Endothelial cell of umbilical vein (primary cell): ENCODE results near the gene INTS11. TPM values are rescaled to one million over a fixed set of nuclear protein-coding genes. Genes with fewer than 3 reads are reported as not detected.

Experiments used
- BruUV-seq: library from RNA; stranded (reverse); fragments of 400-500 nt; replicated peaks from 2 replicates; lab custom pipeline; 2021; lab: Mats Ljungman, UMichigan
- CTCF ChIA-PET: fragments of 300-600, 350-600 bp; sonication (Branson Sonifier 250); formaldehyde crosslinking; loops from one replicate; lab custom pipeline; 2021; ENCODE audit warnings: antibody characterized with exemption, inconsistent platforms; lab: Charles Lee
- POLR2A ChIA-PET: fragments of 300-600, 350-600 bp; sonication (Branson Sonifier 250); formaldehyde crosslinking; loops from one replicate; lab custom pipeline; 2021; ENCODE audit warnings: antibody characterized with exemption, inconsistent platforms; lab: Charles Lee
- DNase-seq: peaks from one replicate; pipeline ENCODE4 v3.0.0-alpha.2; 2011; ENCODE audit warnings: low read depth, low spot score
- FAIRE-seq: peaks from 2 replicates; lab custom pipeline; 2011; peaks lifted over from hg19 to GRCh38; lab: Jason Lieb, UNC
- H2AFZ ChIP-seq: 2 replicates; pipeline ENCODE4 v1.6.0; 2012; ENCODE audit warnings: low read depth, low read length, control low read depth, inconsistent platforms
- H3K27ac ChIP-seq: 2 replicates; pipeline ENCODE4 v1.5.1; 2011; ENCODE audit warnings: low read depth, mild to moderate bottlenecking, control low read depth, low read length, moderate library complexity; ENCODE audit not compliant: insufficient read depth
- H3K27me3 ChIP-seq, 2 experiments: 2 replicates each; pipeline versions ENCODE4 v1.6.0 to v1.6.1; 2011; ENCODE audit warnings: low read length in 2 of 2, mixed read lengths in 1 of 2; ENCODE audit not compliant: control insufficient read depth in 2 of 2, insufficient read depth in 2 of 2
- H3K36me3 ChIP-seq, 2 experiments: 2 replicates in 1 of 2; 3 replicates in 1 of 2; pipeline ENCODE4 v1.5.1; 2011; ENCODE audit warnings: low read length in 2 of 2, mild to moderate bottlenecking in 1 of 2, moderate library complexity in 1 of 2; ENCODE audit not compliant: control insufficient read depth in 2 of 2, insufficient read depth in 2 of 2; ENCODE audit errors: extremely low read depth in 1 of 2
- H3K4me1 ChIP-seq: 3 replicates; pipeline ENCODE4 v1.5.1; 2011; ENCODE audit warnings: mild to moderate bottlenecking, low read length; ENCODE audit not compliant: control insufficient read depth, insufficient read depth; ENCODE audit errors: extremely low read depth
- H3K4me2 ChIP-seq: 2 replicates; pipeline ENCODE4 v1.6.1; 2011; ENCODE audit warnings: low read length, control low read depth, mixed read lengths; ENCODE audit not compliant: insufficient read depth
- H3K4me3 ChIP-seq, 3 experiments: fragments of 200-600 bp in 1 of 3; sonication (generic), shearing (Covaris generic) in 1 of 3; replicated peaks in 1 of 3; 2 replicates each; pipeline ENCODE4 v1.5.1; 2011 to 2016; ENCODE audit warnings: control low read depth in 3 of 3, low read length in 3 of 3, mild to moderate bottlenecking in 2 of 3, inconsistent platforms in 1 of 3, low read depth in 1 of 3, moderate library complexity in 1 of 3; ENCODE audit not compliant: insufficient read depth in 1 of 3
- H3K79me2 ChIP-seq: 2 replicates; pipeline ENCODE4 v1.6.0; 2012; ENCODE audit warnings: low read length, inconsistent platforms; ENCODE audit not compliant: control insufficient read depth, insufficient read depth
- H3K9ac ChIP-seq: replicated peaks from 2 replicates; pipeline ENCODE3; 2011; ENCODE audit warnings: low read length, control low read depth; ENCODE audit not compliant: insufficient read depth; ENCODE audit errors: extremely low read depth
- H3K9me1 ChIP-seq: replicated peaks from 3 replicates; pipeline ENCODE4 v1.6.0; 2011; ENCODE audit warnings: mild to moderate bottlenecking, low read length; ENCODE audit not compliant: control insufficient read depth, insufficient read depth; ENCODE audit errors: extremely low read depth
- H3K9me3 ChIP-seq: replicated peaks from 2 replicates; pipeline ENCODE4 v1.5.1; 2012; ENCODE audit warnings: low read length, inconsistent platforms; ENCODE audit not compliant: control insufficient read depth, insufficient read depth
- H4K20me1 ChIP-seq: replicated peaks from 2 replicates; pipeline ENCODE3; 2011; ENCODE audit warnings: mild to moderate bottlenecking, low read length; ENCODE audit not compliant: control insufficient read depth, insufficient read depth; ENCODE audit errors: extremely low read depth
- CTCF ChIP-seq, 2 donors: IDR thresholded peaks; 1 replicate in 1 of 2; 2 replicates in 1 of 2; pipeline ENCODE4 v1.5.1; 2011; ENCODE audit warnings: low read length in 2 of 2, mild to moderate bottlenecking in 2 of 2, moderate library complexity in 2 of 2, control low read depth in 1 of 2, inconsistent platforms in 1 of 2, low read depth in 1 of 2; ENCODE audit not compliant: insufficient read depth in 1 of 2; ENCODE audit errors: extremely low read depth in 1 of 2
- EZH2 ChIP-seq: IDR thresholded peaks from 2 replicates; pipeline ENCODE4 v1.6.1; 2012; ENCODE audit warnings: borderline replicate concordance, low read depth, mild to moderate bottlenecking, moderate library complexity, low read length, inconsistent platforms; ENCODE audit not compliant: severe bottlenecking
- FOS ChIP-seq: IDR thresholded peaks from 2 replicates; pipeline ENCODE4 v1.6.1; 2011; ENCODE audit warnings: mild to moderate bottlenecking, low read length, moderate library complexity, borderline replicate concordance; ENCODE audit not compliant: insufficient read depth
- GATA2 ChIP-seq: IDR thresholded peaks from 2 replicates; pipeline ENCODE4 v1.7.0; 2011; ENCODE audit warnings: low read depth, mild to moderate bottlenecking, moderate library complexity, mixed read lengths, low read length; ENCODE audit not compliant: insufficient read length, insufficient read depth
- JUN ChIP-seq: IDR thresholded peaks from 2 replicates; pipeline ENCODE4 v1.6.1; 2011; ENCODE audit warnings: borderline replicate concordance, low read depth; ENCODE audit not compliant: insufficient read length, insufficient read depth
- MYC ChIP-seq: IDR thresholded peaks from one replicate; pipeline ENCODE4 v1.6.1; 2011; ENCODE audit warnings: mild to moderate bottlenecking, low read depth, low read length
- POLR2A ChIP-seq: IDR thresholded peaks from 2 replicates; pipeline ENCODE4 v1.6.1; 2012; ENCODE audit warnings: low read depth, mild to moderate bottlenecking, control low read depth, low read length
- POLR2AphosphoS5 ChIP-seq: IDR thresholded peaks from 2 replicates; pipeline ENCODE4 v1.6.1; 2012; ENCODE audit warnings: low read depth, mild to moderate bottlenecking, control low read depth, low read length, moderate library complexity; ENCODE audit not compliant: insufficient read depth
- dilution Hi-C: fragments of 300-500 bp; cut with MboI; formaldehyde crosslinking; loops from one replicate; pipeline ENCODE4 v1.15.0; 2019; ENCODE audit warnings: low sequenced_read_pairs; ENCODE audit not compliant: extremely low pct_ligation_motif_present
- intact Hi-C: fragments of 100-400 bp; cut with micrococcal nuclease; formaldehyde crosslinking; loops from one replicate; pipeline ENCODE4 v1.10.0; 2022
- polyA plus RNA-seq, 4 experiments: library from polyadenylated mRNA; depleted of rRNA in 3 of 4; stranded (reverse) in 3 of 4; unstranded in 1 of 4; fragments of >200 nt; gene quantifications; 2 replicates each; pipeline versions ENCODE4 v1.2.1 to v1.2.3, GENCODE V29; 2011 to 2012; ENCODE audit warnings: missing spikeins in 1 of 4
- total RNA-seq: library from RNA; stranded (reverse); gene quantifications from 2 replicates; pipeline ENCODE4 v1.2.3, GENCODE V29; 2021
- TF ChIP-seq, protein P1 (sequence below): IDR thresholded peaks from 2 replicates; pipeline ENCODE4 v1.6.1; 2011; ENCODE audit not compliant: insufficient read depth, insufficient read length

INTS11 gene
- total and polyA plus RNA-seq, 2 donors (not counting 3 experiments of a cell fraction or from before 2014, with no cell fraction given) = 132 to 222 TPM

GRCh38 chr1:1274299-1274930 is 50.0 kb downstream of the INTS11 start:
- dilution Hi-C loops = no loop called here
- peaks cover 39% of the 10 kb centered on the region for H3K79me2 ChIP-seq
- H3K4me3 ChIP-seq = peak overlapping the region; percentile 47 to 72 (median 53)
- no TSS peak for BruUV-seq
- peaks cover 24% of the 10 kb centered on the region for H3K4me1 ChIP-seq
- TF ChIP-seq, protein P1, sequence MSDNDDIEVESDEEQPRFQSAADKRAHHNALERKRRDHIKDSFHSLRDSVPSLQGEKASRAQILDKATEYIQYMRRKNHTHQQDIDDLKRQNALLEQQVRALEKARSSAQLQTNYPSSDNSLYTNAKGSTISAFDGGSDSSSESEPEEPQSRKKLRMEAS = no peak
- TF ChIP-seq FOS (no peak), MYC (no peak), POLR2A (no peak), JUN (no peak), POLR2AphosphoS5 (no peak), CTCF (IDR thresholded peaks at IDR 0.05; ENCODE audit: extremely low read depth in 1 of 2, insufficient read depth in 1 of 2, low read depth in 1 of 2, low read length in 2 of 2) (no peak), GATA2 (no peak), EZH2 (no peak)
- H3K9me1 ChIP-seq = no peaks in the 10 kb centered on the region
- peak overlapping the region; percentile 39 for H3K27ac ChIP-seq
- no peaks in the 10 kb centered on the region for H4K20me1 ChIP-seq
- DNase-seq (no peak), FAIRE-seq (no peak)
- POLR2A ChIA-PET = interaction anchor here (0.6 kb wide), 1 partner anchor 29 kb away, joined by 4 read pairs; no protein-coding TSS in a partner anchor
- H2AFZ ChIP-seq = peak overlapping the region; percentile 89
- peak overlapping the region; percentile 68 for H3K9ac ChIP-seq
- no peaks in the 10 kb centered on the region for H3K27me3 ChIP-seq
- H3K4me2 ChIP-seq = peak overlapping the region; percentile 71
- intact Hi-C loops = loop anchor here (1.0 to 5.0 kb wide), 3 partner anchors 16 to 262 kb away; partner anchors contain the start of gene ISG15
- H3K9me3 ChIP-seq = no peaks in the 10 kb centered on the region
- no peaks in the 10 kb centered on the region for H3K36me3 ChIP-seq
- CTCF ChIA-PET = interaction anchor here (1.0 to 2.1 kb wide), 4 partner anchors 14 to 255 kb away, joined by 3 to 11 read pairs (median 5); no protein-coding TSS in a partner anchor
